A549 (cell line): ENCODE data around the gene MORN1. TPM values are rescaled to one million over a fixed set of nuclear protein-coding genes. Genes with fewer than 3 reads are reported as not detected.

Experiments
- ATAC-seq, 2 experiments: fragments of 200-7000 bp in 1 of 2; fragments of >200 bp in 1 of 2; cut with Nextera tagmentation in 1 of 2; cut with Tn5 transposase in 1 of 2; 3 replicates each; pipeline versions ENCODE4 v1.8.0 to v1.9.1; 2018 to 2020; ENCODE audit warnings: mild to moderate bottlenecking in 1 of 2, moderate library complexity in 1 of 2
- CTCF ChIA-PET: fragments of 300-600 bp; sonication (Branson Sonifier 250); formaldehyde crosslinking; extraction: SDS; loops from one replicate; lab custom pipeline; 2021; ENCODE audit warnings: antibody characterized with exemption, inconsistent platforms; lab: Yijun Ruan, JAX
- POLR2A ChIA-PET: fragments of 350-600 bp; formaldehyde crosslinking; extraction: SDS; loops from one replicate; lab custom pipeline; 2021; ENCODE audit warnings: antibody characterized with exemption, inconsistent platforms; lab: Yijun Ruan, JAX
- DNase-seq, 2 experiments: peaks; one replicate each; pipeline versions ENCODE4 v3.0.0 to v3.0.0-alpha.2; 2011 to 2016; ENCODE audit warnings: low read depth in 1 of 2, low spot score in 1 of 2
- FAIRE-seq: peaks from 2 replicates; lab custom pipeline; 2011; peaks lifted over from hg19 to GRCh38; lab: Jason Lieb, UNC
- H3K27ac ChIP-seq, 2 experiments: fragments of >200 bp; sonication (Bioruptor Twin); formaldehyde crosslinking; 3 replicates each; pipeline ENCODE4 v1.5.1; 2016 to 2017
- H3K4me1 ChIP-seq: fragments of >200 bp; sonication (Bioruptor Twin); formaldehyde crosslinking; 3 replicates; pipeline ENCODE4 v1.6.1; 2016
- H3K4me2 ChIP-seq: fragments of >200 bp; sonication (Bioruptor Twin); formaldehyde crosslinking; 3 replicates; pipeline ENCODE4 v1.6.1; 2016
- H3K4me3 ChIP-seq: fragments of >200 bp; sonication (Bioruptor Twin); formaldehyde crosslinking; 3 replicates; pipeline ENCODE4 v1.5.1; 2016
- H3K9me3 ChIP-seq: fragments of >200 bp; sonication (Bioruptor Twin); formaldehyde crosslinking; 3 replicates; pipeline ENCODE4 v1.6.1; 2016
- BCL3 ChIP-seq: fragments of >200 bp; sonication (Bioruptor Twin); formaldehyde crosslinking; IDR thresholded peaks from 3 replicates; pipeline ENCODE4 v1.6.1; 2016
- CHD4 ChIP-seq: fragments of 200-600 bp; sonication (generic); IDR thresholded peaks from 2 replicates; pipeline ENCODE4 v1.6.1; 2016; ENCODE audit warnings: antibody characterized with exemption, mild to moderate bottlenecking, borderline replicate concordance
- CTCF ChIP-seq: fragments of >200 bp; sonication (Bioruptor Twin); formaldehyde crosslinking; IDR thresholded peaks from 3 replicates; pipeline ENCODE4 v1.5.1; 2016
- EHF ChIP-seq: fragments of 250-450 bp; sonication (Bioruptor Pico); IDR thresholded peaks from 2 replicates; pipeline ENCODE4 v1.5.0; 2020; ENCODE audit warnings: mild to moderate bottlenecking
- EP300 ChIP-seq, 2 experiments: fragments of >200 bp; sonication (Bioruptor Twin); formaldehyde crosslinking; IDR thresholded peaks; 2 replicates in 1 of 2; 3 replicates in 1 of 2; pipeline ENCODE4 v1.6.1; 2016 to 2017
- FOSB ChIP-seq: fragments of 250-450 bp; sonication (Bioruptor Pico); IDR thresholded peaks from 2 replicates; pipeline ENCODE4 v1.5.0; 2020; ENCODE audit warnings: mild to moderate bottlenecking, moderate library complexity
- FOSL2 ChIP-seq, 2 experiments: fragments of 450-650 bp in 1 of 2; fragments of >200 bp in 1 of 2; sonication (Bioruptor Twin) in 1 of 2; formaldehyde crosslinking; IDR thresholded peaks; 2 replicates each; pipeline versions ENCODE4 v1.5.0 to v1.6.1; 2016 to 2020; ENCODE audit warnings: mild to moderate bottlenecking in 1 of 2, moderate library complexity in 1 of 2
- FOXS1 ChIP-seq: fragments of 250-450 bp; sonication (Bioruptor Pico); IDR thresholded peaks from 2 replicates; pipeline ENCODE4 v1.5.0; 2020; ENCODE audit warnings: mild to moderate bottlenecking, moderate library complexity
- HMGXB4 ChIP-seq: fragments of 250-450 bp; sonication (Bioruptor Pico); IDR thresholded peaks from 2 replicates; pipeline ENCODE4 v1.5.0; 2021; ENCODE audit warnings: mild to moderate bottlenecking, moderate library complexity, borderline replicate concordance
- HOXA7 ChIP-seq: fragments of 250-450 bp; sonication (Bioruptor Pico); IDR thresholded peaks from 2 replicates; pipeline ENCODE4 v1.5.0; 2020; ENCODE audit warnings: mild to moderate bottlenecking, moderate library complexity
- JUN ChIP-seq, 2 experiments: fragments of >200 bp; sonication (Bioruptor Twin); formaldehyde crosslinking; IDR thresholded peaks; 2 replicates in 1 of 2; 3 replicates in 1 of 2; pipeline ENCODE4 v1.6.1; 2016 to 2017
- KDM1A ChIP-seq: fragments of 200-600 bp; sonication (generic); IDR thresholded peaks from 2 replicates; pipeline ENCODE4 v1.6.1; 2016; ENCODE audit warnings: low read depth, mild to moderate bottlenecking
- MAFK ChIP-seq: fragments of 450-650 bp; IDR thresholded peaks from 2 replicates; pipeline ENCODE4 v1.6.1; 2014; ENCODE audit not compliant: partially characterized antibody
- NFE2L2 ChIP-seq: fragments of 150-350 bp; conservative IDR thresholded peaks from 2 replicates; pipeline ENCODE4 v1.6.1; 2014; ENCODE audit warnings: low read length
- NR3C1 ChIP-seq: fragments of >200 bp; sonication (Bioruptor Twin); formaldehyde crosslinking; IDR thresholded peaks from 3 replicates; pipeline ENCODE4 v1.6.1; 2017
- PBX3 ChIP-seq: IDR thresholded peaks from 2 replicates; pipeline ENCODE4 v1.6.1; 2012
- PHF8 ChIP-seq: fragments of 200-600 bp; sonication (generic); IDR thresholded peaks from 2 replicates; pipeline ENCODE4 v1.6.1; 2016; ENCODE audit warnings: low read depth, mild to moderate bottlenecking, antibody characterized with exemption, moderate library complexity, borderline replicate concordance
- POLR2A ChIP-seq: IDR thresholded peaks from 2 replicates; pipeline ENCODE4 v1.6.1; 2012; ENCODE audit warnings: mild to moderate bottlenecking, low read length
- RAD21 ChIP-seq, 2 experiments: fragments of >200 bp in 1 of 2; sonication (Bioruptor Twin) in 1 of 2; formaldehyde crosslinking in 1 of 2; IDR thresholded peaks in 1 of 2; conservative IDR thresholded peaks in 1 of 2; 2 replicates in 1 of 2; 3 replicates in 1 of 2; pipeline ENCODE4 v1.6.1; 2012 to 2018; ENCODE audit warnings: inconsistent platforms in 1 of 2
- RARB ChIP-seq: fragments of 250-450 bp; sonication (Bioruptor Pico); IDR thresholded peaks from 2 replicates; pipeline ENCODE4 v1.8.0; 2021; ENCODE audit warnings: mild to moderate bottlenecking, moderate library complexity
- REST ChIP-seq: fragments of 200-600 bp; sonication (generic); IDR thresholded peaks from 2 replicates; pipeline ENCODE4 v1.6.1; 2016; ENCODE audit warnings: antibody characterized with exemption, mild to moderate bottlenecking, moderate library complexity
- RFX5 ChIP-seq: fragments of 450-650 bp; IDR thresholded peaks from 2 replicates; pipeline ENCODE4 v1.7.1; 2014; ENCODE audit warnings: antibody characterized with exemption, mild to moderate bottlenecking, moderate library complexity
- RNF2 ChIP-seq: fragments of 200-600 bp; sonication (generic); IDR thresholded peaks from 2 replicates; pipeline ENCODE4 v1.6.1; 2016; ENCODE audit warnings: low read depth, mild to moderate bottlenecking, antibody characterized with exemption, moderate library complexity, borderline replicate concordance
- TFCP2L1 ChIP-seq: fragments of 250-450 bp; sonication (Bioruptor Pico); IDR thresholded peaks from 2 replicates; pipeline ENCODE4 v1.5.0; 2021; ENCODE audit warnings: mild to moderate bottlenecking
- USF2 ChIP-seq: fragments of 450-650 bp; IDR thresholded peaks from 2 replicates; pipeline ENCODE4 v1.6.1; 2014; ENCODE audit warnings: antibody characterized with exemption
- ZFP36 ChIP-seq: fragments of 450-650 bp; IDR thresholded peaks from 2 replicates; pipeline ENCODE4 v1.6.1; 2014; ENCODE audit warnings: borderline replicate concordance; ENCODE audit not compliant: partially characterized antibody
- ZNF302 ChIP-seq: fragments of 250-450 bp; sonication (Bioruptor Pico); IDR thresholded peaks from 2 replicates; pipeline ENCODE4 v1.9.0; 2021; ENCODE audit warnings: inconsistent platforms, mild to moderate bottlenecking, moderate library complexity
- WGBS: methylation state at CpG from one replicate; pipeline ENCODE4 v1.1.6; 2017; ENCODE audit errors: missing lambda C conversion rate; 5-methylcytosine and 5-hydroxymethylcytosine counted together
- polyA plus RNA-seq, 4 experiments: library from polyadenylated mRNA; depleted of rRNA in 3 of 4; stranded (reverse); fragments of >200 nt; fragmentation: RNase III in 1 of 4; extraction: RNeasy Plus Mini Kit Qiagen cat#74134 plus additional on column Dnase treatment in 1 of 4; gene quantifications; 2 replicates in 3 of 4; 3 replicates in 1 of 4; pipeline ENCODE4 v1.2.3, GENCODE V29; 2011 to 2017

Gene MORN1
- polyA plus RNA-seq, 2 of the 4 experiments (the other 2 are of a cell fraction): 6.9 to 8.9 TPM

GRCh38 chr1:2425892-2426291 lies 34.5 kb upstream of the MORN1 start:
- FAIRE-seq: no peak
- Histone ChIP-seq H3K27ac (no peak overlapping the region), H3K4me2 (no peak overlapping the region), H3K4me3 (no peak overlapping the region), H3K9me3 (peaks cover 5% of the 10 kb centered on the region; the same call in 2 of the 3 replicates), H3K4me1 (no peaks in the 10 kb centered on the region)
- WGBS: 59% methylated on average over 8 of the region's 11 CpGs
- POLR2A ChIA-PET: no interaction called here
- no peak for DNase-seq
- CTCF ChIA-PET: interaction anchor here (1.5 kb wide), 2 partner anchors 21 to 122 kb away, joined by 4 read pairs; no protein-coding TSS in a partner anchor
- no peak for TF ChIP-seq CTCF
- no peak for TF ChIP-seq FOSB (CRISPR knock-in tag)
- TF ChIP-seq CHD4: no peak
- no peak for TF ChIP-seq NFE2L2
- TF ChIP-seq POLR2A: no peak
- TF ChIP-seq HOXA7 (CRISPR knock-in tag): no peak
- no peak for TF ChIP-seq NR3C1
- no peak for TF ChIP-seq EHF (CRISPR knock-in tag)
- no peak for TF ChIP-seq KDM1A
- no peak for TF ChIP-seq USF2
- TF ChIP-seq FOSL2 (IDR thresholded peaks at IDR 0.05): no peak
- TF ChIP-seq FOSL2 (CRISPR knock-in tag; IDR thresholded peaks at IDR 0.05): no peak
- TF ChIP-seq ZNF302 (CRISPR knock-in tag): no peak
- TF ChIP-seq HMGXB4 (CRISPR knock-in tag): no peak
- no peak for TF ChIP-seq RARB (CRISPR knock-in tag)
- no peak for TF ChIP-seq RFX5
- no peak for TF ChIP-seq MAFK
- no peak for TF ChIP-seq BCL3
- TF ChIP-seq FOXS1 (CRISPR knock-in tag): no peak
- no peak for TF ChIP-seq EP300 (IDR thresholded peaks at IDR 0.05)
- no peak for ATAC-seq

GRCh38 chr1:2422523-2422922 lies 31.2 kb upstream of the MORN1 start:
- ChIA-PET POLR2A (interaction anchor here (1.4 kb wide), 1 partner anchor 9 kb away, joined by 4 read pairs; the partner anchor contains the start of gene PEX10), CTCF (interaction anchor here (1.6 kb wide), 2 partner anchors 8 to 9 kb away, joined by 4 to 7 read pairs; no protein-coding TSS in a partner anchor)
- ATAC-seq: no peak
- Histone ChIP-seq H3K9me3 (no peaks in the 10 kb centered on the region; the same call in 2 of the 3 replicates), H3K4me2 (no peak overlapping the region), H3K4me1 (no peaks in the 10 kb centered on the region), H3K4me3 (no peak overlapping the region), H3K27ac (no peak overlapping the region)
- no peak for FAIRE-seq
- DNase-seq: no peak
- 42% methylated on average over 4 of the region's 4 CpGs for WGBS
- TF ChIP-seq ZNF302 (CRISPR knock-in tag) (no peak), RFX5 (no peak), NR3C1 (no peak), PBX3 (no peak), JUN (IDR thresholded peaks at IDR 0.05) (no peak), TFCP2L1 (CRISPR knock-in tag) (no peak), MAFK (no peak), RARB (CRISPR knock-in tag) (no peak), NFE2L2 (no peak), ZFP36 (no peak), PHF8 (no peak), RNF2 (no peak), RAD21 (conservative IDR thresholded peaks at IDR 0.05 in 1 of 2, IDR thresholded peaks at IDR 0.05 in 1 of 2) (no peak), REST (no peak), EP300 (IDR thresholded peaks at IDR 0.05) (no peak)
